Aorta (tissue), 5 donors: ENCODE measurements around the gene PACSIN1. TPM values are rescaled to one million over a fixed set of nuclear protein-coding genes. Genes with fewer than 3 reads are reported as not detected.
A peak's percentile ranks its signal among the peaks of the same experiment; 100 is the strongest.

Experiments used
- ATAC-seq: fragments of 200-7000 bp; cut with Tn5 transposase; one replicate; pipeline ENCODE4 v1.9.1; 2022; ENCODE audit warnings: moderate library complexity; ENCODE audit not compliant: low FRiP score
- DNase-seq, 2 donors: peaks; one replicate each; pipeline ENCODE4 v3.0.0-alpha.2; 2020
- H3K27ac ChIP-seq, 2 donors: one replicate each; pipeline ENCODE4 v1.5.1; 2013; ENCODE audit warnings: low read length in 2 of 2, mild to moderate bottlenecking in 2 of 2, moderate library complexity in 2 of 2, control low read depth in 1 of 2, inconsistent platforms in 1 of 2, low read depth in 1 of 2
- H3K27me3 ChIP-seq, 2 donors: one replicate each; pipeline ENCODE4 v1.6.1; 2013; ENCODE audit warnings: control low read depth in 1 of 2, low read length in 1 of 2, mild to moderate bottlenecking in 1 of 2, moderate library complexity in 1 of 2; ENCODE audit not compliant: insufficient read depth in 2 of 2, control insufficient read depth in 1 of 2
- H3K36me3 ChIP-seq, 2 donors: one replicate each; pipeline ENCODE4 v1.6.1; 2013; ENCODE audit warnings: control low read depth in 1 of 2, low read length in 1 of 2, mild to moderate bottlenecking in 1 of 2; ENCODE audit not compliant: insufficient read depth in 2 of 2, control insufficient read depth in 1 of 2
- H3K4me1 ChIP-seq, 2 donors: one replicate each; pipeline ENCODE4 v1.6.1; 2013; ENCODE audit warnings: low read length in 2 of 2, control low read depth in 1 of 2, mild to moderate bottlenecking in 1 of 2, moderate library complexity in 1 of 2; ENCODE audit not compliant: insufficient read depth in 2 of 2, control insufficient read depth in 1 of 2
- H3K4me3 ChIP-seq, 2 donors: one replicate each; pipeline ENCODE4 v1.5.1; 2013; ENCODE audit warnings: low read length in 2 of 2, control low read depth in 1 of 2, mild to moderate bottlenecking in 1 of 2
- H3K9me3 ChIP-seq: one replicate; pipeline ENCODE4 v1.6.1; 2013; ENCODE audit warnings: mild to moderate bottlenecking, low read length; ENCODE audit not compliant: control insufficient read depth
- WGBS, 2 donors: extraction: QIAGEN DNeasy Blood & Tissue Kit; methylation state at CpG; one replicate each; pipeline ENCODE4 v1.1.7; 2013; 5-methylcytosine and 5-hydroxymethylcytosine counted together
- intact Hi-C, 2 donors: fragments of 100-400 bp; cut with DNase I; formaldehyde crosslinking; loops; one replicate each; pipeline versions ENCODE4 v1.14.2 to v1.15.0; 2022
- polyA plus RNA-seq, 2 donors: library from polyadenylated mRNA; stranded (reverse); fragments of 200-250 nt; gene quantifications; one replicate each; pipeline ENCODE4 v1.2.3, GENCODE V29; 2013
- total RNA-seq, 2 donors: library from RNA; stranded (reverse); fragmentation: NEBNext Ultra II Directional; extraction: Animal tissue kit (Norgen Biotek cat#: 25700); gene quantifications; one replicate each; pipeline ENCODE4 v1.2.1, GENCODE V29; 2021
- donor health status: healthy with polysubstance abuse.
- donor health status: Bipolar disorder and iron deficiency.
- donor health status: DM: no; HTN: no; CAD: no.
- donor health status: DM: no; HTN: no; CAD: no.
- donor health status: DM: yes; HTN: yes; CAD: no.

The PACSIN1 gene
- total and polyA plus RNA-seq, 4 donors = 0.10 to 0.84 (median 0.10) TPM; not detected in 1

DNA sequence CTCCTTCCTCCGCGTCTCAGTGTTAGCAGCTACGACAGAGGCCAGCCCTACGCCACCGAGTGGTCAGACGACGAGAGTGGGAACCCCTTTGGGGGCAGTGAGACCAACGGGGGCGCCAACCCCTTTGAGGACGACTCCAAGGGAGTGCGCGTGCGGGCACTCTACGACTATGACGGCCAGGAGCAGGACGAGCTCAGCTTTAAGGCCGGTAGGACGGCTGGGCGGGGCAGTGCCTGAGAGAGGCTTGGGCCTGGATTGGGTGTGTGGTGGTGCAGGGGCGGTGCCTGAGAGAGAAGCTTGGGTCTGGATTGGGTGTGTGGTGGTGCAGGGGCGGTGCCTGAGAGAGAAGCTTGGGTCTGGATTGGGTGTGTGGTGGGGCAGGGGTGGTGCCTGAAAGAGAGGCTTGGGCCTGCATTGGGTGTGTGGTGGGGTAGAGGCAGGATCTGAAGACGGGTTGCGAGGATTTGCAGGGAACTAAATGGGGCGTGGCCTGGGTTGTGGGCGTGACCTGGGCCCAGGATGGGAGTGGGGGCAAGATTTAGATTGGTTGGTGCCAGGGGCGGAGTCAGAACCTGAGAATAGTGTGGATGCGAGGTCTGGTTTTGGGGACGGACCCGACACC, 65.8 kb downstream of the PACSIN1 start:
- ATAC-seq = peak; percentile 8
- H3K27ac ChIP-seq = no peak overlapping the region
- 76 to 83% methylated on average over 29 of the region's 29 CpGs for WGBS, 2 donors

DNA sequence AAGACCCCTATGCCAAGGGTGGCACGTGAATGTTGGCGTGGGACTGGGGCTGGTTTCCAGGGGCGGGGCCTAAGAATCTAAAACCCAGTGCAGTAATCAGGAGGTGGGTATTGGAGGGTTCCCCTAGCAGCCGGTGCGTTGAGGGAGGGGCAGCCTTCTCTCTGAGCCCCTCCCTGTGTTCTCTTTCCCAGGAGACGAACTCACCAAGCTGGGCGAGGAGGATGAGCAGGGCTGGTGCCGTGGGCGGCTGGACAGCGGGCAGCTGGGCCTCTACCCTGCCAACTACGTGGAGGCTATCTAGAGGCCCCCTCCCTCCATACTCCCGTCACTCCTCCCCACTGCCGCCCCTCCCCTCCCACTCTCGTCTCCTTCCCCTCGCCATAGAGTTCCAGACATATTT, 66.4 kb downstream of the PACSIN1 start:
- Histone ChIP-seq H3K4me1 (no peaks in the 10 kb centered on the region), H3K4me3 (no peak overlapping the region), H3K36me3 (no peaks in the 10 kb centered on the region), H3K9me3 (no peaks in the 10 kb centered on the region), H3K27ac (no peak overlapping the region), H3K27me3 (no peaks in the 10 kb centered on the region)
- ATAC-seq = no peak
- WGBS, 2 donors = 47 to 58% methylated on average over 11 to 15 of the region's 15 CpGs
- intact Hi-C loops = loop anchor here in 1 of 2 donors (5.0 kb wide), 1 partner anchor 75 kb away; no protein-coding TSS in a partner anchor
- DNase-seq = no peak

More for the DNA sequence above, 65.8 kb downstream of the PACSIN1 start:
- Histone ChIP-seq H3K36me3 (no peaks in the 10 kb centered on the region), H3K4me3 (no peak overlapping the region), H3K27me3 (no peaks in the 10 kb centered on the region), H3K4me1 (no peaks in the 10 kb centered on the region), H3K9me3 (no peaks in the 10 kb centered on the region)
- DNase-seq = peak; percentile 82 to 88
- intact Hi-C loops = loop anchor here in 1 of 2 donors (5.0 kb wide), 1 partner anchor 76 kb away; no protein-coding TSS in a partner anchor

DNA sequence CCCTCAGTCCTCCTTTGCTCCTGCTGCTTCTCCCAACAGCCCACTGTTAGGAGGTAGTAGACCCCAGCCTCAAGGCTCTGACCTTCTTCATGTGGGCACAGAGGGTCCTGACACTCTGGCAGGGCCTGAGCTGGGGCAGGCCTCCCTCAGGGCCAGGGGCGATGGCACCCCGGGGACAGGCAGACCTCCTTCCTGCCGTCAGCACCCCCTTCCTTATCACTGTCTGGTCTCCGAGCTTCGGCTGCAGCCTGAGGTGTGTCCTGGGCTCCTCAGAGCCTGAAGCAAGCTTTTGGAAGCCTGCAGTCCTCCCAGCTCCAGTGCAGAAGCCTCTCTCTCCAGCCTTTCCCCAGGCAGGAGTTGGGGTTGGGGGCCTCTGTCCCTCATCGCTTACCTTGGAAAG, 68.3 kb downstream of the PACSIN1 start:
- H3K27me3 ChIP-seq = no peaks in the 10 kb centered on the region
- intact Hi-C loops = loop anchor here in 1 of 2 donors (5.0 kb wide), 1 partner anchor 73 kb away; no protein-coding TSS in a partner anchor

DNA sequence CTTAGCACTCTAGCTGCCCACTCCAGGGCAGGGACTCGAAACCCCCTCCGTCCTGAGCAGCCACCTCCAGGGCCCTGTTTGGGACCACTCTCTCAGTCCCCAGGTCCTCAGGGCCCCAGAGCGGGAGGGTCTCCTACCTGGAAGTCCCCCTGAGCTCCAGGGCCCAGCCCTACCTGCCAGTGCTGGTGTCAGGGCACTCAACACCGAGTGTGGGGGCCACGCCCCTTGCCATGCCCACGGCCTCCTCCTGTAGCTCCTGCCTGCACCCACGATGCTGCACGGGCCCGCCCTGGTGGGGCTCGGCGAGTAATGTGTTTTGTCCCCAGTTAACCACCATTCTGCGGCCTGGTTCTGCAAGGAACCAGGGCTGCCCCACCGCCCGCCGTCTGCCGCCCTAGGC, 68.8 kb downstream of the PACSIN1 start:
- intact Hi-C loops = loop anchor here in 1 of 2 donors (5.0 kb wide), 1 partner anchor 73 kb away; no protein-coding TSS in a partner anchor
- no peaks in the 10 kb centered on the region for H3K4me1 ChIP-seq
- WGBS, 2 donors = 92 to 93% methylated on average over 16 of the region's 16 CpGs
- no peak overlapping the region for H3K27ac ChIP-seq
- ATAC-seq = no peak
- no peak overlapping the region for H3K4me3 ChIP-seq
- no peaks in the 10 kb centered on the region for H3K9me3 ChIP-seq
- no peaks in the 10 kb centered on the region for H3K27me3 ChIP-seq
- H3K36me3 ChIP-seq = no peaks in the 10 kb centered on the region
- no peak for DNase-seq

More for the DNA sequence above, 68.3 kb downstream of the PACSIN1 start:
- Histone ChIP-seq H3K27ac (no peak overlapping the region), H3K4me1 (no peaks in the 10 kb centered on the region), H3K9me3 (no peaks in the 10 kb centered on the region), H3K4me3 (no peak overlapping the region), H3K36me3 (no peaks in the 10 kb centered on the region)
- 91 to 96% methylated on average over 6 of the region's 6 CpGs for WGBS, 2 donors
- DNase-seq (no peak), ATAC-seq (no peak)

DNA sequence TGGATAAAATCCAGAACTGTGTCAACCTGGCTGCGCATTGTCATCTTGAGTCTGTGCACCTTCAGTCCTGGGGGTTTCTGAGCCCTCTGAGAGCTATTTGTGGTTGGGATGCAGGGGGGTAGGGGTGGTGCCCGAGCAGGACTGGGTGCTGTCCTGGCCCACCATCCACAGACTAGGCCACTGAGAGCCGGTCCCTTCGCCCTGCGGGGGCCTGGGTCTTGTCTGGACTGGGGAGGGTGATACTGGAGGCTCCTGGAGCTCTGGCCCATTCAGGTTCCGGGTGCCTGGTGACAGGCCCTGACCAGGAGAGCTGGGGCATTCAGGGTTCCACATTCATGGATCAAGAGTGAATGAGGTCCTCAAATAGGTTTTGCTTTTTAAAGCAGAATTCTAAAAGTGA, 69.3 kb downstream of the PACSIN1 start:
- ATAC-seq = no peak
- no peak overlapping the region for H3K4me3 ChIP-seq
- H3K27me3 ChIP-seq = no peaks in the 10 kb centered on the region
- intact Hi-C loops = no loop called here
- H3K9me3 ChIP-seq = no peaks in the 10 kb centered on the region
- H3K36me3 ChIP-seq = no peaks in the 10 kb centered on the region
- 84 to 91% methylated on average over 6 of the region's 6 CpGs for WGBS, 2 donors
- H3K4me1 ChIP-seq = no peaks in the 10 kb centered on the region
- no peak overlapping the region for H3K27ac ChIP-seq
- DNase-seq = no peak

DNA sequence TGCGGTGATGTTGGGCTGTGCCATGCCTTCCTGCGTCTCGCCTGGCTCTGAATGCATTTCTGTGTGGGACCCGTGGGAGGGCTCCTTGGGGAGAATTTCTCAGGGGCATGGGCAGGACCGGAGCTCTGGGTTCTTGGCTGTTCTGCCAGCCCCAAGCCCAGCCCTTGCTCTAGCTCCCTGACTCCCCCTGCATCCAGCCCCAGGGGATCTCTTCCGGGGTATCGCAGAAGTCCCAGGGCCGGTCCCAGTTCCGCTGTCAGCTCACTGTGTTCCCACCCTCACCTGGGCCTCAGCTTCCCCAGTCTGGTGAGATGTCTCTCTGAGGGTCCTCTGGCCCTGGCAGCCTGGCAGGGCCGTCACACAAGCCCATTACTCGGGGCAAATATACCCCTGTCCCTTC, 69.8 kb downstream of the PACSIN1 start:
- Histone ChIP-seq H3K36me3 (no peaks in the 10 kb centered on the region), H3K27me3 (no peaks in the 10 kb centered on the region), H3K27ac (no peak overlapping the region), H3K9me3 (no peaks in the 10 kb centered on the region), H3K4me1 (no peaks in the 10 kb centered on the region), H3K4me3 (no peak overlapping the region)
- 56 to 62% methylated on average over 11 of the region's 11 CpGs for WGBS, 2 donors
- DNase-seq (no peak), ATAC-seq (no peak)
- intact Hi-C loops = no loop called here

DNA sequence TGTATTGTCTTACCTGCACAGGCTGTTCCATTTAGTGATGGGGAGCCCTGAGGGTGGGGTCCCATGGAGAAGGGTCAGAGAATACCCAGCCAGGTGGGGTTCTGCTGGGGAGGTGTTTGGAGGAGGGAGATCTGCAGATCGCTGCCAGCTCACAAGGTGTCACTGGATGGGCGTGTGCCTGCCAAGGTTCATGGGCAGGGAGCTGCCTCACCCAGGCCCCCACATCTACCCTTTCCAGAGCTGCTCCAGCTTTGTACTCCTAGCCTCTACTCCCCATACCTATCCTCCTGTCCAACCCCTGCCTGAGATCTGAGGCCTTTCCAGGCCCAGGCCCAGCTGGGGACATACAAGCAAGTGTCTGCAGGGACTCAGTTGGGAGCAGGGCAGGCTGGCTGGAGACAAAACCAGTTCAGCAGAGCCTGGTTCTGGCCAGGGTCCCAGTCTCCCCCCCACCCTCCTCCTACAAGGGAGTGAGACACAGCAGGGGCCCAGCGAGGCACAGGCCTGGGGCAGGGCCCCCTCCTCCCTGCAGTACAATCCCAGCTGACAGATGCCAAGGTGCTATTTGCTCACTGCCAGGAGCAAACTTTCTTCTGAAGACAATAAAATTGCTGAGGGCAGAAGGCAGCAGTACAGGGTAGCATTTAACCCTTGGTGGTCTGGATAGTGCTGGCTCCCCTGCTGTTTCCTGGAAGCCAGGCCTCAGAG, 70.5 kb downstream of the PACSIN1 start:
- WGBS, 2 donors = 84 to 90% methylated on average over 3 of the region's 3 CpGs
- Histone ChIP-seq H3K4me3 (no peak overlapping the region), H3K27ac (no peak overlapping the region), H3K27me3 (no peaks in the 10 kb centered on the region), H3K36me3 (no peaks in the 10 kb centered on the region), H3K9me3 (no peaks in the 10 kb centered on the region), H3K4me1 (no peaks in the 10 kb centered on the region)
- DNase-seq (no peak), ATAC-seq (no peak)
- intact Hi-C loops = no loop called here

DNA sequence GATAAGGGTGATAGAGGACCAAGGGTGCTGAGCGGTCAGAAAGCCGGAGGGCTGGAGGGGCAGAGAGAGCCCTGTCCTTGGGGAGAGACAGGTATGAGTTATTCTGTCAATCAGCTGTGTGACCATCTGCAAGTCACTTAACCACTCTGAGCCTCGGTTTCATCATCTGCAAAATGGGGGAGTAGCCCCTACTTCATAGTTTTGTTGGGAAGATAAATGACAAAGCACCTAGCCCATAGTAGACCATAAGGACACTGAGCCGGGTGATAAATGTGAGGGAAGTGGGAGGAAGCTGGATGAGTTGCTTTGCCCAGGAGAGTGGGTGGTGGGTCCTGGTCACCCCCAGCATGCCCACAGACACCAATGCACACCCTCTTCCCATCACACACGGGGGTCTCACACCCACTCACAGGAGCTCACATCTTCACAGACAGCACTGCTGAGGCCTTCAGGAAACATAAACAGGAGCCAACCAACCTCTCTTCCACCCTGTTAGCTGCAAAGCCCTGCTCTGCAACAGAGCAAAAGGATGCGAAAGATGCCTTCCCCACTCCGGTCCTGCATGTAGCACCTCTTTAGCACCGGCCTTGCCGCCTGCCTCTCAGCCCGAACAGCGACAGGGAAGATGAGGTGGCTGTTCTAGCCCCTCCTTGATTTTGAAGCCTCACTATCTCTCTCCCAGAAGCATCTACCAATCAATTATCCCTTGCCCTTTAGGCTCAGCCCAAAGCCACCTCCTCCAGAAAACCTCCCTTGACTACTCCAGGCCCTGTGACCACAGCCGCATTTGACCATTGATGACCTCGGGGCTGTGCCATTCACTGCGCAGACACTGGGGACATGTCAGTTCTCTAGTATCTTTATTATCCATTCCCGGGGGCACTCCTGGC, 71.3 kb downstream of the PACSIN1 start:
- ATAC-seq (no peak), DNase-seq (no peak)
- Histone ChIP-seq H3K9me3 (no peaks in the 10 kb centered on the region), H3K4me3 (no peak overlapping the region), H3K27ac (no peak overlapping the region), H3K4me1 (no peaks in the 10 kb centered on the region), H3K36me3 (no peaks in the 10 kb centered on the region), H3K27me3 (no peaks in the 10 kb centered on the region)
- intact Hi-C loops = no loop called here
- 92 to 94% methylated on average over 15 of the region's 15 CpGs for WGBS, 2 donors
